HG03039 (cell line): ENCODE measurements around the gene SLC6A16.
"Not testable (repeated sequence)": the region's sequence is repeated elsewhere in the genome, so short reads cannot be mapped to it uniquely, and the experiment has no call there.

ENCODE experiments used
- ATAC-seq: cut with Tn5 transposase; IDR thresholded peaks from one replicate; pipeline ENCODE4 v1.9.1; 2021; ENCODE audit warnings: mild to moderate bottlenecking, moderate library complexity; ENCODE audit not compliant: unreplicated experiment

Gene SLC6A16

GRCh38 chr19:49324801-49325576 lies at the start of gene SLC6A16:
Gene SLC6A16, minus strand, starts transcription at chr19:49325191. Its CDS starts 13,844 bp downstream, at chr19:49311347.
- ATAC-seq: no peak

- not testable (repeated sequence) for ATAC-seq
Measured at GRCh38 chr19:49373174-49373573, 48.2 kb upstream of the SLC6A16 start.

- no peak for ATAC-seq
Measured at GRCh38 chr19:49371184-49371583, 46.2 kb upstream of the SLC6A16 start.

GRCh38 chr19:49368711-49369358 lies 43.8 kb upstream of the SLC6A16 start:
- ATAC-seq: no peak

GRCh38 chr19:49366110-49366509 lies 41.1 kb upstream of the SLC6A16 start:
- no peak for ATAC-seq

GRCh38 chr19:49364083-49364737 lies 39.2 kb upstream of the SLC6A16 start:
- no peak for ATAC-seq

GRCh38 chr19:49363268-49364082 lies 38.5 kb upstream of the SLC6A16 start, which contains the start of gene DKKL1:
Gene DKKL1, plus strand, starts transcription at chr19:49363877. Its CDS starts 122 bp downstream, at chr19:49363999.
- ATAC-seq: no peak

GRCh38 chr19:49362929-49363267 lies 37.9 kb upstream of the SLC6A16 start:
- no peak for ATAC-seq

GRCh38 chr19:49362048-49362928 lies 37.3 kb upstream of the SLC6A16 start, which contains the start of gene TEAD2:
Gene TEAD2, minus strand, starts transcription at chr19:49362416. Its CDS starts 2,341 bp downstream, at chr19:49360075.
- ATAC-seq: no peak

GRCh38 chr19:49361438-49362047 lies 36.6 kb upstream of the SLC6A16 start:
- no peak for ATAC-seq

- ATAC-seq: no peak
Measured at GRCh38 chr19:49359851-49360820, 35.1 kb upstream of the SLC6A16 start.

- ATAC-seq: no peak
Measured at GRCh38 chr19:49357186-49357585, 32.2 kb upstream of the SLC6A16 start.

GRCh38 chr19:49356382-49356781 lies 31.4 kb upstream of the SLC6A16 start:
- no peak for ATAC-seq

GRCh38 chr19:49355909-49356353 lies 30.9 kb upstream of the SLC6A16 start:
- no peak for ATAC-seq

- ATAC-seq: no peak
Measured at GRCh38 chr19:49349567-49349966, 24.6 kb upstream of the SLC6A16 start.

GRCh38 chr19:49348305-49349189 lies 23.6 kb upstream of the SLC6A16 start:
- ATAC-seq: no peak

- no peak for ATAC-seq
Measured at GRCh38 chr19:49347835-49348234, 22.8 kb upstream of the SLC6A16 start.
